AG09319 (cell line): ENCODE results near the gene CATSPER3.

Experiments
- DNase-seq: peaks from one replicate; pipeline ENCODE4 v3.0.0-alpha.2; 2010; ENCODE audit warnings: low read depth; ENCODE audit errors: extremely low read depth
- CTCF ChIP-seq: IDR thresholded peaks from 2 replicates; pipeline ENCODE4 v1.5.1; 2011; ENCODE audit warnings: low read depth, mild to moderate bottlenecking, inconsistent platforms, low read length, moderate library complexity

CATSPER3 gene

GRCh38 chr5:134938030-134938429 lies 29.7 kb upstream of the CATSPER3 start:
- no peak for DNase-seq
- no peak for TF ChIP-seq CTCF

GRCh38 chr5:134939500-134939899 lies 28.2 kb upstream of the CATSPER3 start:
- no peak for TF ChIP-seq CTCF
- DNase-seq, result no peak

- DNase-seq, result no peak
- TF ChIP-seq CTCF, result no peak
These were observed 24.2 kb upstream of the CATSPER3 start for GRCh38 chr5:134943547-134943946.

GRCh38 chr5:134944630-134945029 lies 23.1 kb upstream of the CATSPER3 start:
- TF ChIP-seq CTCF, result no peak
- DNase-seq, result peak; percentile 49

- TF ChIP-seq CTCF, result no peak
- DNase-seq, result no peak
These were observed 22.7 kb upstream of the CATSPER3 start for GRCh38 chr5:134945041-134945440.

- no peak for TF ChIP-seq CTCF
- DNase-seq, result no peak
These were observed 18.8 kb upstream of the CATSPER3 start for GRCh38 chr5:134948911-134949310.

GRCh38 chr5:134949316-134949715 lies 18.4 kb upstream of the CATSPER3 start:
- TF ChIP-seq CTCF, result no peak

More at GRCh38 chr5:134949316-134949715, 18.4 kb upstream of the CATSPER3 start:
- no peak for DNase-seq
